ENCODE measurements around the gene ATXN1L. TPM values are rescaled to one million over a fixed set of nuclear protein-coding genes. Genes with fewer than 3 reads are reported as not detected.

ATXN1L gene
- polyA plus RNA-seq, 4 donors: 4.3 to 21.3 (median 7.7) TPM

GRCh38 chr16:71889147-71889546, 43.4 kb downstream of the ATXN1L start:
- no peak for FAIRE-seq

GRCh38 chr16:71893888-71894228, 48.1 kb downstream of the ATXN1L start:
- H3K4me1 ChIP-seq (ENCODE audit: control insufficient read depth in 3 of 3, insufficient read depth in 2 of 3, low read depth in 1 of 3, low read length in 2 of 3): peaks cover 0 to 15% (median 2%) of the 10 kb centered on the region in 3 donors
- WGBS, 3 donors: 28 to 45% (median 29%) methylated on average over 7 of the region's 7 CpGs
- H3K4me3 ChIP-seq (ENCODE audit: low read depth in 1 of 3, low read length in 3 of 3): peak overlapping the region; percentile 63 to 97 (median 81)
- H3K27ac ChIP-seq (ENCODE audit: low read depth in 1 of 3, low read length in 2 of 3): peak overlapping the region; percentile 92 to 100 (median 97)
- peaks cover 0 to 11% (median 0%) of the 10 kb centered on the region in 3 donors for H3K36me3 ChIP-seq (ENCODE audit: control insufficient read depth in 3 of 3, insufficient read depth in 2 of 3, low read depth in 1 of 3, low read length in 3 of 3)
- no peaks in the 10 kb centered on the region for H3K9me3 ChIP-seq (ENCODE audit: control insufficient read depth in 2 of 2, insufficient read depth in 1 of 2, low read depth in 1 of 2, low read length in 1 of 2)
- DNase-seq (no peak), FAIRE-seq (no peak)
- no peaks in the 10 kb centered on the region for H3K27me3 ChIP-seq (ENCODE audit: control insufficient read depth in 3 of 3, insufficient read depth in 3 of 3, low read length in 3 of 3)

More at GRCh38 chr16:71889147-71889546, 43.4 kb downstream of the ATXN1L start:
- no peaks in the 10 kb centered on the region for H3K36me3 ChIP-seq (ENCODE audit: control insufficient read depth in 3 of 3, insufficient read depth in 2 of 3, low read depth in 1 of 3, low read length in 3 of 3)
- no peaks in the 10 kb centered on the region for H3K4me1 ChIP-seq (ENCODE audit: control insufficient read depth in 3 of 3, insufficient read depth in 2 of 3, low read depth in 1 of 3, low read length in 2 of 3)
- no peaks in the 10 kb centered on the region for H3K9me3 ChIP-seq (ENCODE audit: control insufficient read depth in 2 of 2, insufficient read depth in 1 of 2, low read depth in 1 of 2, low read length in 1 of 2)
- no peak overlapping the region for H3K27ac ChIP-seq (ENCODE audit: low read depth in 1 of 3, low read length in 2 of 3)
- no peak overlapping the region for H3K4me3 ChIP-seq (ENCODE audit: low read depth in 1 of 3, low read length in 3 of 3)
- DNase-seq: no peak
- WGBS, 3 donors: 84 to 92% (median 91%) methylated on average over 3 of the region's 3 CpGs
- H3K27me3 ChIP-seq (ENCODE audit: control insufficient read depth in 3 of 3, insufficient read depth in 3 of 3, low read length in 3 of 3): no peaks in the 10 kb centered on the region

DNA sequence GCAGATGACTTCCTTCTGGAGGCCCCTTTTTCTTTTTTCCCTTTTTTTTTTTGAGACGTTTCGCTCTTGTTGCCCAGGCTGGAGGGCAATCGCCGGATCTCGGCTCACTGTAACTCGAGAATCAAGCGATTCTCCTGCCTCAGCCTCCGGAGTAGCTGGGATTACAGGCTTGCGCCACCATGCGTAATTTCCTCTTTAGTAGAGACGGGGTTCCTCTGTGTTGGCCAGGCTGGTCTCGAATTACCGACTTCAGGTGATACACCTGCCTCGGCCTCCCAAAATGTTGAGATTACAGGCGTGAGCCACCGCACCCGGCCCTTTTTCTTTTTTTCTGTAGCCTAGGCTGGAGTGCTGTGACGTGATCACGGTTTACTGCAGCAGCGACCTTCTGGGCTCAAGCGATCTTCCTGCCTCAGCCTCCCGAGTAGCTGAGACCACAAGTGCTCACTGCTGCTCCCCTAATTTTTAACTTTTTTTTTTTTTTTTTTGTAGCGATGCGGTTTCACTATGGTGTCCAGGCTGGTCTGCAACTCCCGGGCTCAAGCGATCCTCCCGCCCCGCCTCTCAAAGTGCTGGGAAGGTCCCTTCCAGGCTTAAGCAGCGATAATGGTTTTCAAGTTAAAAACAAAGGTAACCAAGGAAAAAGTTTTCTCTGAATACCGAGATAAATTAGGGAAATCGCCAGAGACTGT, 48.6 kb downstream of the ATXN1L start:
- no peaks in the 10 kb centered on the region for H3K27me3 ChIP-seq (ENCODE audit: control insufficient read depth in 3 of 3, insufficient read depth in 3 of 3, low read length in 3 of 3)
- peaks cover 0 to 15% (median 0%) of the 10 kb centered on the region in 3 donors for H3K36me3 ChIP-seq (ENCODE audit: control insufficient read depth in 3 of 3, insufficient read depth in 2 of 3, low read depth in 1 of 3, low read length in 3 of 3)
- peak overlapping the region; percentile 92 to 100 (median 97) for H3K27ac ChIP-seq (ENCODE audit: low read depth in 1 of 3, low read length in 2 of 3)
- H3K4me1 ChIP-seq (ENCODE audit: control insufficient read depth in 3 of 3, insufficient read depth in 2 of 3, low read depth in 1 of 3, low read length in 2 of 3): peaks cover 0 to 15% (median 2%) of the 10 kb centered on the region in 3 donors
- peak overlapping the region; percentile 63 to 97 (median 81) for H3K4me3 ChIP-seq (ENCODE audit: low read depth in 1 of 3, low read length in 3 of 3)
- WGBS, 3 donors: 0 to 1% (median 1%) methylated on average over 31 of the region's 31 CpGs
- no peaks in the 10 kb centered on the region for H3K9me3 ChIP-seq (ENCODE audit: control insufficient read depth in 2 of 2, insufficient read depth in 1 of 2, low read depth in 1 of 2, low read length in 1 of 2)
- DNase-seq (peak; percentile 54 to 67), FAIRE-seq (no peak)

GRCh38 chr16:71894921-71895678, 49.3 kb downstream of the ATXN1L start, which contains the start of gene IST1:
TSS of gene IST1 (plus strand) at chr16:71895531. CDS start at chr16:71915641, 20,110 bp downstream.
- FAIRE-seq (no peak), DNase-seq (peak; percentile 98 to 99)
- Histone ChIP-seq H3K27me3 (ENCODE audit: control insufficient read depth in 3 of 3, insufficient read depth in 3 of 3, low read length in 3 of 3) (no peaks in the 10 kb centered on the region), H3K4me1 (ENCODE audit: control insufficient read depth in 3 of 3, insufficient read depth in 2 of 3, low read depth in 1 of 3, low read length in 2 of 3) (peaks cover 0 to 15% (median 2%) of the 10 kb centered on the region in 3 donors), H3K4me3 (ENCODE audit: low read depth in 1 of 3, low read length in 3 of 3) (peak within 1 kb of the TSS; percentile 63 to 97 (median 81)), H3K36me3 (ENCODE audit: control insufficient read depth in 3 of 3, insufficient read depth in 2 of 3, low read depth in 1 of 3, low read length in 3 of 3) (peaks cover 0 to 16% (median 0%) of the 10 kb centered on the region in 3 donors), H3K27ac (ENCODE audit: low read depth in 1 of 3, low read length in 2 of 3) (peak within 1 kb of the TSS; percentile 92 to 100 (median 97)), H3K9me3 (ENCODE audit: control insufficient read depth in 2 of 2, insufficient read depth in 1 of 2, low read depth in 1 of 2, low read length in 1 of 2) (no peaks in the 10 kb centered on the region)
- whole genome bisulfite sequencing, 3 donors: 0% methylated on average over 66 to 67 of the region's 67 CpGs

- peak; percentile 64 to 77 for DNase-seq
- peaks cover 0 to 16% (median 0%) of the 10 kb centered on the region in 3 donors for H3K36me3 ChIP-seq (ENCODE audit: control insufficient read depth in 3 of 3, insufficient read depth in 2 of 3, low read depth in 1 of 3, low read length in 3 of 3)
- H3K27me3 ChIP-seq (ENCODE audit: control insufficient read depth in 3 of 3, insufficient read depth in 3 of 3, low read length in 3 of 3): no peaks in the 10 kb centered on the region
- 0% methylated on average over 42 to 44 of the region's 44 CpGs for WGBS, 3 donors
- H3K4me1 ChIP-seq (ENCODE audit: control insufficient read depth in 3 of 3, insufficient read depth in 2 of 3, low read depth in 1 of 3, low read length in 2 of 3): peaks cover 2 to 18% (median 2%) of the 10 kb centered on the region in 3 donors
- no peak for FAIRE-seq
- H3K4me3 ChIP-seq (ENCODE audit: low read depth in 1 of 3, low read length in 3 of 3): peak overlapping the region; percentile 63 to 97 (median 81)
- H3K9me3 ChIP-seq (ENCODE audit: control insufficient read depth in 2 of 2, insufficient read depth in 1 of 2, low read depth in 1 of 2, low read length in 1 of 2): no peaks in the 10 kb centered on the region
- peak overlapping the region; percentile 92 to 100 (median 97) for H3K27ac ChIP-seq (ENCODE audit: low read depth in 1 of 3, low read length in 2 of 3)
Observed at GRCh38 chr16:71895679-71896365, 50.0 kb downstream of the ATXN1L start.

DNA sequence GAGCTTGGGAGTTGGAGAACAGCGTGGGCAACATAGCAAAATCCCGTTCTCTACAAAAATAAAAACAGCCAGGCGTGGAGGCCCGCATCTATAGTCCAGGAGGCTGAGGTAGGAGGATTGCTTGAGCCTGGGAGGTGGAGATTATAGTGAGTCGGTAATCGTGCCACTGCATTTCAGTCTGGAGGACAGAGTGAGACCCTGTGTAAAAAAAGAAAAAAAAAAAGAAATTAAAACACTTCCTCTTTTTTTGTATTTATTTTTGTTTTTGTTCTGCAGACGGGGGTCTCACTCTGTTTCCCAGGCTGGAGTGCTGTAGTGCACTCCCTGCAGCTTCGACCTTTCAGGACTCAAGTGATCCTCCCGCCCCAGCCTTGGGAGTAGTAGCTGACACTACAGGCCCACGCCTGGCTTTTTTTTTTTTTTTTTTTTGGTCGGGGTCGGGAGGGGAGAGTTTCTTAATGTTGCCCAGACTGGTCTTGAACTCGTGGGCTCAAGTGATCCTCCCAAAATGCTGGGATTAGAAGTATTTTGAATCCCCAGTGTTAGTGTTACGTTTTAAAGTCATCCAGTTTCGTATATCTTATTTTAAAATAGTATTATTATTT, 51.1 kb downstream of the ATXN1L start:
- Histone ChIP-seq H3K27ac (ENCODE audit: low read depth in 1 of 3, low read length in 2 of 3) (peak overlapping the region in 1 of 3 donors; percentile 17), H3K4me3 (ENCODE audit: low read depth in 1 of 3, low read length in 3 of 3) (peak overlapping the region in 2 of 3 donors; percentile 63 to 97), H3K4me1 (ENCODE audit: control insufficient read depth in 3 of 3, insufficient read depth in 2 of 3, low read depth in 1 of 3, low read length in 2 of 3) (peaks cover 2 to 18% (median 2%) of the 10 kb centered on the region in 3 donors), H3K9me3 (ENCODE audit: control insufficient read depth in 2 of 2, insufficient read depth in 1 of 2, low read depth in 1 of 2, low read length in 1 of 2) (no peaks in the 10 kb centered on the region), H3K36me3 (ENCODE audit: control insufficient read depth in 3 of 3, insufficient read depth in 2 of 3, low read depth in 1 of 3, low read length in 3 of 3) (peaks cover 0 to 16% (median 0%) of the 10 kb centered on the region in 3 donors), H3K27me3 (ENCODE audit: control insufficient read depth in 3 of 3, insufficient read depth in 3 of 3, low read length in 3 of 3) (no peaks in the 10 kb centered on the region)
- FAIRE-seq (no peak), DNase-seq (no peak)
- WGBS, 3 donors: 19 to 41% (median 35%) methylated on average over 14 to 15 of the region's 15 CpGs

DNA sequence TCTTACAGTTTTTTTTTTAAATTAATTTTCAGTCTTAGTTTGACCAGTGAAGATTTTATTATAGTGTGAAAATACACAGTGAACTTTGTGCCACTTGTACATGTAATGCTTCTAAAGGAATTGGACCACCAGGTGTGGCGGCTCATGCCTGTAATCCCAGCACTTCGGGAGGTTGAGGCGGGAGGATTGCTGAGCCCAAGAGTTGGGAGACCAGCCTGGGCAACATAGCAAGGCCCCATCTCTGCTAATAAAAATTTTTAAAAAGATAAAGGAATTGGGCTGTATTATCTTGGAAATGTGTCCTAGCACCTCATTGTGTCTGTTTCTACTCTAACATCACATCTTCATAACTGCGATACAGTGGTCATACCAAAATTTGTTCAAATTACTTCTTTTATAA, 53.4 kb downstream of the ATXN1L start:
- Histone ChIP-seq H3K4me3 (ENCODE audit: low read depth in 1 of 3, low read length in 3 of 3) (no peak overlapping the region), H3K4me1 (ENCODE audit: control insufficient read depth in 3 of 3, insufficient read depth in 2 of 3, low read depth in 1 of 3, low read length in 2 of 3) (peaks cover 2 to 23% (median 2%) of the 10 kb centered on the region in 3 donors), H3K36me3 (ENCODE audit: control insufficient read depth in 3 of 3, insufficient read depth in 2 of 3, low read depth in 1 of 3, low read length in 3 of 3) (peaks cover 0 to 21% (median 0%) of the 10 kb centered on the region in 3 donors), H3K27ac (ENCODE audit: low read depth in 1 of 3, low read length in 2 of 3) (no peak overlapping the region), H3K9me3 (ENCODE audit: control insufficient read depth in 2 of 2, insufficient read depth in 1 of 2, low read depth in 1 of 2, low read length in 1 of 2) (no peaks in the 10 kb centered on the region), H3K27me3 (ENCODE audit: control insufficient read depth in 3 of 3, insufficient read depth in 3 of 3, low read length in 3 of 3) (no peaks in the 10 kb centered on the region)
- 94 to 96% (median 96%) methylated on average over 4 of the region's 4 CpGs for WGBS, 3 donors
- FAIRE-seq (no peak), DNase-seq (no peak)
